Measurements from ENCODE around the gene BNIP3.
"Not testable (repeated sequence)": the region's sequence is repeated elsewhere in the genome, so short reads cannot be mapped to it uniquely, and the experiment has no call there.

The BNIP3 gene

GRCh38 chr10:131920151-131920550, 61.6 kb downstream of the BNIP3 start:
- H3K4me3 ChIP-seq: no peak overlapping the region
- intact Hi-C loops (cut with DNase I; ENCODE audit: low total_unique reads): no loop called here
- peak in 1 of 2 donors; percentile 6 for DNase-seq
- H3K4me1 ChIP-seq: no peaks in the 10 kb centered on the region
- H3K27me3 ChIP-seq: no peaks in the 10 kb centered on the region
- TF ChIP-seq CTCF (IDR thresholded peaks at IDR 0.05): no peak
- H3K9me3 ChIP-seq: peaks cover 0 to 4% (median 4%) of the 10 kb centered on the region in 3 donors
- H3K27ac ChIP-seq: no peak overlapping the region
- no peaks in the 10 kb centered on the region for H3K36me3 ChIP-seq

GRCh38 chr10:131919461-131919860, 62.3 kb downstream of the BNIP3 start:
- DNase-seq; H3K9me3 ChIP-seq; H3K27ac ChIP-seq; H3K36me3 ChIP-seq; intact Hi-C loops (cut with DNase I; ENCODE audit: low total_unique reads); H3K4me1 ChIP-seq; H3K4me3 ChIP-seq; H3K27me3 ChIP-seq: not testable (repeated sequence)

Measured in tibial artery (tissue), 4 donors.